B cell (primary cell): ENCODE measurements around the gene MRTFB. TPM values are rescaled to one million over a fixed set of nuclear protein-coding genes. Genes with fewer than 3 reads are reported as not detected.

ENCODE experiments used
- ATAC-seq: fragments of 200-7000 bp; cut with Tn5 transposase; one replicate; pipeline ENCODE4 v1.10.0; 2021; ENCODE audit warnings: low read depth, mild to moderate bottlenecking, moderate number of reproducible peaks, moderate library complexity
- CTCF ChIA-PET: fragments of 350-600 bp; sonication (Branson Sonifier 250); formaldehyde crosslinking; loops from one replicate; lab custom pipeline; 2021; ENCODE audit warnings: antibody characterized with exemption, inconsistent platforms; lab: Charles Lee
- POLR2A ChIA-PET: fragments of 350-600 bp; sonication (Branson Sonifier 250); formaldehyde crosslinking; loops from one replicate; lab custom pipeline; 2021; ENCODE audit warnings: antibody characterized with exemption; lab: Charles Lee
- DNase-seq: peaks from one replicate; pipeline ENCODE4 v3.0.0; 2013
- H2AFZ ChIP-seq: 2 replicates; pipeline ENCODE4 v1.6.1; 2012; ENCODE audit warnings: mild to moderate bottlenecking, low read depth, low read length; ENCODE audit not compliant: insufficient read depth, poor library complexity, severe bottlenecking
- H3K27ac ChIP-seq, 2 donors: 1 replicate in 1 of 2; 2 replicates in 1 of 2; pipeline ENCODE4 v1.5.1; 2012 to 2013; ENCODE audit warnings: low read length in 2 of 2, mild to moderate bottlenecking in 2 of 2, moderate library complexity in 1 of 2
- H3K27me3 ChIP-seq, 4 experiments: fragments of 200-600 bp in 1 of 4; sonication (generic) in 1 of 4; replicated peaks in 1 of 4; 1 replicate in 2 of 4; 2 replicates in 2 of 4; pipeline versions ENCODE4 v1.6.1 to v1.7.0; 2013 to 2016; ENCODE audit warnings: low read length in 3 of 4, mild to moderate bottlenecking in 2 of 4, mixed read lengths in 1 of 4, moderate library complexity in 1 of 4; ENCODE audit not compliant: insufficient read depth in 4 of 4, control insufficient read depth in 3 of 4; ENCODE audit errors: control extremely low read depth in 1 of 4
- H3K36me3 ChIP-seq, 2 experiments: replicated peaks in 1 of 2; 1 replicate in 1 of 2; 2 replicates in 1 of 2; pipeline versions ENCODE4 v1.6.1 to v1.7.1; 2013; ENCODE audit warnings: low read length in 1 of 2; ENCODE audit not compliant: insufficient read depth in 2 of 2, control insufficient read depth in 1 of 2; ENCODE audit errors: control extremely low read depth in 1 of 2, extremely low read depth in 1 of 2
- H3K4me1 ChIP-seq, 2 donors: fragments of 200-600 bp in 1 of 2; sonication (generic) in 1 of 2; 1 replicate in 1 of 2; 2 replicates in 1 of 2; pipeline versions ENCODE4 v1.5.1 to v1.6.1; 2013 to 2017; ENCODE audit warnings: low read length in 2 of 2; ENCODE audit not compliant: control insufficient read depth in 2 of 2, insufficient read depth in 2 of 2
- H3K4me2 ChIP-seq: replicated peaks from 2 replicates; pipeline ENCODE3; 2012; ENCODE audit warnings: mild to moderate bottlenecking, low read depth, low read length; ENCODE audit not compliant: poor library complexity, severe bottlenecking
- H3K4me3 ChIP-seq, 5 experiments: fragments of 200-600 bp in 1 of 5; sonication (generic) in 1 of 5; 1 replicate in 3 of 5; 2 replicates in 2 of 5; pipeline versions ENCODE4 v1.5.1 to v1.7.0; 2011 to 2016; ENCODE audit warnings: low read length in 4 of 5, mild to moderate bottlenecking in 4 of 5, low read depth in 2 of 5, control low read depth in 1 of 5, moderate library complexity in 1 of 5; ENCODE audit not compliant: insufficient read depth in 1 of 5; ENCODE audit errors: control extremely low read depth in 1 of 5, extremely low read depth in 1 of 5
- H3K79me2 ChIP-seq: fragments of 200-600 bp; sonication (generic); one replicate; pipeline ENCODE4 v1.6.0; 2016; ENCODE audit warnings: low read length; ENCODE audit not compliant: control insufficient read depth, insufficient read depth
- H3K9ac ChIP-seq: fragments of 200-600 bp; sonication (generic); 2 replicates; pipeline ENCODE4 v1.6.1; 2017; ENCODE audit warnings: mild to moderate bottlenecking, low read length, moderate library complexity
- H3K9me3 ChIP-seq, 3 donors: one replicate each; pipeline versions ENCODE4 v1.6.1 to v1.7.1; 2013; ENCODE audit warnings: low read length in 2 of 3; ENCODE audit not compliant: control insufficient read depth in 2 of 3, insufficient read depth in 1 of 3; ENCODE audit errors: control extremely low read depth in 1 of 3
- H4K20me1 ChIP-seq: 2 replicates; pipeline ENCODE4 v1.6.0; 2012; ENCODE audit warnings: mild to moderate bottlenecking, low read length; ENCODE audit not compliant: insufficient read depth, control insufficient read depth, poor library complexity, severe bottlenecking
- H3K27ac Mint-ChIP-seq: one replicate; pipeline ENCODE4 v1.8.0; 2021; ENCODE audit warnings: mixed read lengths
- H3K27me3 Mint-ChIP-seq: one replicate; pipeline ENCODE4 v1.8.0; 2021; ENCODE audit warnings: mixed read lengths
- H3K4me1 Mint-ChIP-seq: one replicate; pipeline ENCODE4 v1.8.0; 2021; ENCODE audit warnings: mixed read lengths
- H3K4me3 Mint-ChIP-seq: one replicate; pipeline ENCODE4 v1.8.0; 2021; ENCODE audit warnings: mixed read lengths
- H3K9me3 Mint-ChIP-seq: one replicate; pipeline ENCODE4 v1.8.0; 2022; ENCODE audit warnings: mixed read lengths; ENCODE audit not compliant: insufficient read depth
- EZH2 ChIP-seq: IDR thresholded peaks from 2 replicates; pipeline ENCODE4 v1.6.1; 2012; ENCODE audit warnings: borderline replicate concordance, low read depth, mild to moderate bottlenecking, moderate library complexity, low read length; ENCODE audit not compliant: insufficient read depth, poor library complexity, severe bottlenecking
- WGBS: methylation state at CpG from one replicate; pipeline ENCODE4 v1.1.5; 2013; ENCODE audit warnings: missing lambda C conversion rate; ENCODE audit not compliant: insufficient coverage; 5-methylcytosine and 5-hydroxymethylcytosine counted together
- intact Hi-C: fragments of 100-400 bp; cut with micrococcal nuclease; formaldehyde crosslinking; loops from one replicate; pipeline ENCODE4 v1.10.0; 2022
- polyA plus RNA-seq: library from polyadenylated mRNA; depleted of rRNA; stranded (reverse); fragments of >200 nt; gene quantifications from 2 replicates; pipeline ENCODE4 v1.2.3, GENCODE V29; 2012
- total RNA-seq, 2 donors: library from RNA; stranded (reverse); fragments of 120-200 nt in 1 of 2; gene quantifications; 1 replicate in 1 of 2; 2 replicates in 1 of 2; pipeline versions ENCODE4 v1.2.3 to v1.2.4, GENCODE V29; 2013 to 2022
- TF ChIP-seq, protein P1 (sequence below): fragments of 200-600 bp; IDR thresholded peaks from one replicate; pipeline ENCODE4 v1.8.0; 2022; ENCODE audit warnings: antibody characterized with exemption, mild to moderate bottlenecking

MRTFB gene
- total and polyA plus RNA-seq, 2 donors (not counting 1 experiment from before 2014, with no cell fraction given): 6.6 to 39.5 TPM

DNA sequence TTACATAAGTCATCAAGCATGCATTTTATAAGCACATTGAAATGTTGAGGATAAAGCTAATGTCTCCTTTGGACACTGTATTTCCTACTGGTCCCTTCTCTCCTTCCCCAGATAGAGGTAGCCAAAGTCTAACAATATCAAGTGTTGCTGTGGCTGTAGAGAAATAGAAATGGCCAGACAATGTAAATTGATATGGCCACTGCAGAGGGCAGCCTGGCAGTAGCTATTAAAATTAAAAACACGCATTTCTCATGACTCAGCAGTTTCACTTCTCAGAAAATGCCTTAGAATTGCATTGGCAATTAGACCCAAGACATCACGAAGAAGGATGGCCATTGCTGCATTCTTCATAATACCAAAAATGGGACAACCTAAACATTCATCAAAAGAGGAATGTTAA, 46.8 kb upstream of the MRTFB start:
- Histone ChIP-seq H3K4me3 (no peak overlapping the region), H4K20me1 (no peaks in the 10 kb centered on the region), H3K4me1 (no peaks in the 10 kb centered on the region), H3K27me3 (peaks cover 0 to 6% (median 1%) of the 10 kb centered on the region in 4 experiments), H3K79me2 (no peaks in the 10 kb centered on the region), H3K9ac (no peak overlapping the region), H3K27ac (no peak overlapping the region), H3K4me2 (no peak overlapping the region), H3K36me3 (no peaks in the 10 kb centered on the region), H2AFZ (no peak overlapping the region), H3K9me3 (peaks cover 0 to 7% (median 0%) of the 10 kb centered on the region in 3 donors)
- Mint-ChIP-seq H3K27ac (no peak overlapping the region), H3K9me3 (peaks cover 2% of the 10 kb centered on the region), H3K4me1 (peaks cover 2% of the 10 kb centered on the region), H3K4me3 (no peak overlapping the region), H3K27me3 (peaks cover 30% of the 10 kb centered on the region)
- ChIA-PET CTCF (interaction anchor here (0.6 to 1.0 kb wide), 2 partner anchors 11 to 140 kb away, joined by 3 read pairs; no protein-coding TSS in a partner anchor), POLR2A (no interaction called here)
- intact Hi-C loops: no loop called here
- WGBS: 0% methylated on average over 1 of the region's 2 CpGs
- DNase-seq: no peak
- ATAC-seq: no peak
- no peak for TF ChIP-seq EZH2
- TF ChIP-seq, protein P1, sequence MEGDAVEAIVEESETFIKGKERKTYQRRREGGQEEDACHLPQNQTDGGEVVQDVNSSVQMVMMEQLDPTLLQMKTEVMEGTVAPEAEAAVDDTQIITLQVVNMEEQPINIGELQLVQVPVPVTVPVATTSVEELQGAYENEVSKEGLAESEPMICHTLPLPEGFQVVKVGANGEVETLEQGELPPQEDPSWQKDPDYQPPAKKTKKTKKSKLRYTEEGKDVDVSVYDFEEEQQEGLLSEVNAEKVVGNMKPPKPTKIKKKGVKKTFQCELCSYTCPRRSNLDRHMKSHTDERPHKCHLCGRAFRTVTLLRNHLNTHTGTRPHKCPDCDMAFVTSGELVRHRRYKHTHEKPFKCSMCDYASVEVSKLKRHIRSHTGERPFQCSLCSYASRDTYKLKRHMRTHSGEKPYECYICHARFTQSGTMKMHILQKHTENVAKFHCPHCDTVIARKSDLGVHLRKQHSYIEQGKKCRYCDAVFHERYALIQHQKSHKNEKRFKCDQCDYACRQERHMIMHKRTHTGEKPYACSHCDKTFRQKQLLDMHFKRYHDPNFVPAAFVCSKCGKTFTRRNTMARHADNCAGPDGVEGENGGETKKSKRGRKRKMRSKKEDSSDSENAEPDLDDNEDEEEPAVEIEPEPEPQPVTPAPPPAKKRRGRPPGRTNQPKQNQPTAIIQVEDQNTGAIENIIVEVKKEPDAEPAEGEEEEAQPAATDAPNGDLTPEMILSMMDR: no peak

DNA sequence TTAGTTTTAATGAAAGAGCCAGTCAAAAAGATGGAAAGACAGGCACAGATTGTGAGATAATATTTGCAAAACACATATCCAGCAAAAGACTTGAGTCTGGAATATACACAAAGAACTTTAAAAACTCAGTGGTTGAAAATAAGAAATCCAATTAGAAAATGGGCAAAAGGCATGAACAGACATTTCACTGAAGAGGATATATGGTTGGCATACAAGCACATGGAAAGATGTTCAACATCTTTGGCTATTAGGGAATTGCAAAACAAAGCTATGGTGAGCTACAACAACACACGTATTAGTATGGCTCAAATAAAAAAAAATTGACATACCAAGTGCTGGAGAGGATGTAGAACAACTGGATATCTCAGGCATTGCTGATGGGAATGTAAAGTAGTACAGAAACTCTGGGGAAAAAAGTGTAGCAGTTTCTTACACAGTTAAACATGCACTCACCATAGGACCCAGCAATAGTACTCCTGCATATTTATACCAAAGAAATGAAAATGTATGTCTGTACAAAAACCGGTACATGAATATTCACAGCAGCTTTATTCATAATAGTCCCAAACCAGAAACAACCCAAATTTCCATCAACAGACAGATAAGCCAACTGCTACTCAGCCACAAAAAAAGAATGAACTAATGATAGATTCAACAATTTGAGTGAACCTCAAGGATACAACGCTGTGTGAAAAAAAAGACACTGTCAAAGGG, 44.4 kb upstream of the MRTFB start:
- Mint-ChIP-seq H3K4me1 (peaks cover 2% of the 10 kb centered on the region), H3K9me3 (peaks cover 2% of the 10 kb centered on the region), H3K27ac (no peak overlapping the region)

More for the DNA sequence above, 44.4 kb upstream of the MRTFB start:
- ATAC-seq (no peak), DNase-seq (no peak)
- no peak for TF ChIP-seq EZH2
- TF ChIP-seq, protein P1: no peak
- CTCF ChIA-PET: no interaction called here
- Mint-ChIP-seq H3K4me3 (no peak overlapping the region), H3K27me3 (peaks cover 30% of the 10 kb centered on the region)
- Histone ChIP-seq H3K4me2 (no peak overlapping the region), H3K4me1 (no peaks in the 10 kb centered on the region), H2AFZ (no peak overlapping the region), H3K4me3 (no peak overlapping the region), H4K20me1 (no peaks in the 10 kb centered on the region), H3K36me3 (no peaks in the 10 kb centered on the region), H3K27ac (no peak overlapping the region), H3K9ac (no peak overlapping the region), H3K27me3 (peaks cover 0 to 6% (median 1%) of the 10 kb centered on the region in 4 experiments), H3K79me2 (no peaks in the 10 kb centered on the region), H3K9me3 (peaks cover 0 to 7% (median 0%) of the 10 kb centered on the region in 3 donors)
- WGBS: no CpG with 5 or more reads among the region's 3 CpGs
- POLR2A ChIA-PET: no interaction called here
- intact Hi-C loops: no loop called here
